ENCODE data around the gene NUS1.

DNA sequence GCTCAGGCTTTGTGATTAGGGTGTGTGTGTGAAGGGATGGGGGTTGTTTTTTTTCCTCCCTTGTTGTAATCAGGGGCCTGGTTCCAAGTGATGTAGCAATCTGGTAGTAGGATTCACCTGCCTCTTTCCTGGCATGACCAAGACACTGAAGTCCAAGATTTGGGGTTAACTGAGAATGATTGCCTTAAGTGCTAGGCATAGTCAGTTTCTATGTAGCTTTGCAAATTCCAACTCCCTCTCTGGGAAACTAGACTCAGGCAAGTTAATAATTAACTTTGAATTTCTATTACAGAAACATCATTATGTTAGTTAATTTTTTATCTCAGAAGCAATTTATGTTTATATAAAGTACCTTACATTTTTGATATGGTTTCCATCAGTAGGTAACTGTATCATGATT, 43.6 kb downstream of the NUS1 start:
- TF ChIP-seq POLR2A (IDR thresholded peaks at IDR 0.05; ENCODE audit: low read depth, low read length) (no peak), RFX5 (IDR thresholded peaks at IDR 0.05; ENCODE audit: low read depth, low read length) (no peak), RAD21 (IDR thresholded peaks at IDR 0.05; ENCODE audit: low read length) (no peak), NFE2L2 (IDR thresholded peaks at IDR 0.05; ENCODE audit: low read depth, low read length) (no peak)
- TF ChIP-seq, protein P1, sequence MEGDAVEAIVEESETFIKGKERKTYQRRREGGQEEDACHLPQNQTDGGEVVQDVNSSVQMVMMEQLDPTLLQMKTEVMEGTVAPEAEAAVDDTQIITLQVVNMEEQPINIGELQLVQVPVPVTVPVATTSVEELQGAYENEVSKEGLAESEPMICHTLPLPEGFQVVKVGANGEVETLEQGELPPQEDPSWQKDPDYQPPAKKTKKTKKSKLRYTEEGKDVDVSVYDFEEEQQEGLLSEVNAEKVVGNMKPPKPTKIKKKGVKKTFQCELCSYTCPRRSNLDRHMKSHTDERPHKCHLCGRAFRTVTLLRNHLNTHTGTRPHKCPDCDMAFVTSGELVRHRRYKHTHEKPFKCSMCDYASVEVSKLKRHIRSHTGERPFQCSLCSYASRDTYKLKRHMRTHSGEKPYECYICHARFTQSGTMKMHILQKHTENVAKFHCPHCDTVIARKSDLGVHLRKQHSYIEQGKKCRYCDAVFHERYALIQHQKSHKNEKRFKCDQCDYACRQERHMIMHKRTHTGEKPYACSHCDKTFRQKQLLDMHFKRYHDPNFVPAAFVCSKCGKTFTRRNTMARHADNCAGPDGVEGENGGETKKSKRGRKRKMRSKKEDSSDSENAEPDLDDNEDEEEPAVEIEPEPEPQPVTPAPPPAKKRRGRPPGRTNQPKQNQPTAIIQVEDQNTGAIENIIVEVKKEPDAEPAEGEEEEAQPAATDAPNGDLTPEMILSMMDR (conservative IDR thresholded peaks at IDR 0.05; ENCODE audit: low read depth, low read length), result no peak

Data from IMR-90 (cell line).